ENCODE results near the gene MT1B.
"Not testable (repeated sequence)": the region's sequence is repeated elsewhere in the genome, so short reads cannot be mapped to it uniquely, and the experiment has no call there.

Gene MT1B

GRCh38 chr16:56621665-56622445, 29.8 kb upstream of the MT1B start:
- DNase-seq, result not testable (repeated sequence)

- not testable (repeated sequence) for DNase-seq
Measured at GRCh38 chr16:56623184-56623583, 28.5 kb upstream of the MT1B start.

GRCh38 chr16:56623637-56624036, 28.0 kb upstream of the MT1B start:
- DNase-seq, result no peak

- peak; percentile 78 for DNase-seq
Measured at GRCh38 chr16:56625140-56625942, 26.3 kb upstream of the MT1B start, which contains the start of gene MT1E. TSS of gene MT1E (plus strand) at chr16:56625781. CDS start at chr16:56625852, 71 bp downstream.

- no peak for DNase-seq
Measured at GRCh38 chr16:56625943-56626654, 25.6 kb upstream of the MT1B start.

GRCh38 chr16:56626685-56627084, 25.0 kb upstream of the MT1B start:
- no peak for DNase-seq

- DNase-seq, result no peak
Measured at GRCh38 chr16:56628486-56629350, 23.0 kb upstream of the MT1B start.

DNA sequence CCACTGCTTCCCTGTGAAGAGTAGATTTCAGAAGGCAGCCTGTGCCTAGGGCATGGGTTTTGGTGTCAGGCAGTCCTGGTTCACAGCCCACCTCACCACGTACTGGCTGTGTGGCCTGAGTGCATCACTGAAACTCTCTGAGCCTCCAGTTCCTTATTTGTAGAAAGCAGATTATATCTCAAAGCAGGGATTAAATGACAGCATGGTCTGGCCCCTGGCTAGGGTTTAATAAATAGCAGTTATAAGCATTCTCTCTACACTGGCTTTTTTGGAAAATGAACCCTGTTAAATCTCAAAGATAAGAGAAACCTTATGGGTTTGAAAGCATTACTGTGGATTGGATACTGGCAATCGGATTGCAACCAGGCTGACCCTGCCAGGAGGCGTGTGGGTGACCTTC, 22.2 kb upstream of the MT1B start:
- DNase-seq, result no peak

DNA sequence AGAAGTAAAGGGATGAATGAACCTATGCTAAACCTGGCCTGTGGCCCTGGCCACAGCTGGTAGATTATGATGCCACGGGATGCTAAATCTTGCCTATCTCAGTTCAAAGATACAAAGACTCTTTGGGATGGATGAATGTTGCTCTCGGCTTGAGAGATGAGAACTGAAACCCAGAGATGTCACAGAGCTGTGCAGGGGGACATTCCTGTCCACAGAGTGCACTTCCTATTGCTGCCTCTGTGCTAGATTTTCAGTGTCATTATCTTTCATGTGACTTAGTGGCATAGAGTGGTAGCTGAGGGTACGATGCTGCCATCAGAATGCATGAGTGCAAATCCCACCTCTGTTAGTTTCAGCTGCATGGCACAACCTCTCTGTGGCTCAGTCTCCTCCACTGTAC, 21.6 kb upstream of the MT1B start:
- no peak for DNase-seq

DNA sequence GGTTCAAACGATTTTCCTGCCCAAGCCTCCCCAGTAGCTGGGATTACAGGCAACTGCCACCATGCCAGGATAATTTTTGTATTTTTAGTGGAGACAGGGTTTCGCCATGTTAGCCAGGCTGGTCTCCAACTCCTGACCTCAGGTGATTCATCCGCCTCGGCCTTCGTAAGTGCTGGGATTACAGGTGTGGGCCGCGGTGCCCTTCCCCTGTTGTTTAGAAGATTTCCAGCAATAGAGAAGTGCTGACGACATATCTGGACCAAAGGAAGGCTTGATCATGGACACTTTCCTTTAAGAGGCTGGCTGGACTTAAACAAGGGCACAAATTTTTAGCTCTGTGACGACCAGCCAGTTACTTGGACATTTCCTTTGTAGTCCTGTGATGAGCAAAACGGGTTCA, 20.5 kb upstream of the MT1B start:
- no peak for DNase-seq

DNA sequence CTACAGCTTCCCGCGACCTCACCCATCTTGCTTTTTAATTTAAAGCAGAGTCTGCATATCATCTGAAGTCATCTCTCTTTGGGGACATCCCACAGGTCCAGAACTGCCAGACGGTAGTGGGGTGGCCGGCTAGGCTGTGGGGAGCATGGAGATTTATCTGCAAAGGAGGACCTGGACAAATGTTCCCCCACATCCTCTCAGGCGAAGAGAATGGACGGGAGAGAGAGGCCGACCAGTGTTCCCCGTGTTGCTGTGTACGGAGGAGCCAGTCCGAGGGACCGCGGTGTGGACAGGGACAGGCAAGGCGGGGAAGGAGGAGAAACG, 19.9 kb upstream of the MT1B start:
- no peak for DNase-seq

- no peak for DNase-seq
Measured at GRCh38 chr16:56632156-56632847, 19.4 kb upstream of the MT1B start, which contains the start of gene MT1M. TSS of gene MT1M (plus strand) at chr16:56632659. CDS start at chr16:56632732, 73 bp downstream.

- no peak for DNase-seq
Measured at GRCh38 chr16:56632848-56633365, 18.8 kb upstream of the MT1B start.

GRCh38 chr16:56633535-56633934, 18.2 kb upstream of the MT1B start:
- no peak for DNase-seq

DNA sequence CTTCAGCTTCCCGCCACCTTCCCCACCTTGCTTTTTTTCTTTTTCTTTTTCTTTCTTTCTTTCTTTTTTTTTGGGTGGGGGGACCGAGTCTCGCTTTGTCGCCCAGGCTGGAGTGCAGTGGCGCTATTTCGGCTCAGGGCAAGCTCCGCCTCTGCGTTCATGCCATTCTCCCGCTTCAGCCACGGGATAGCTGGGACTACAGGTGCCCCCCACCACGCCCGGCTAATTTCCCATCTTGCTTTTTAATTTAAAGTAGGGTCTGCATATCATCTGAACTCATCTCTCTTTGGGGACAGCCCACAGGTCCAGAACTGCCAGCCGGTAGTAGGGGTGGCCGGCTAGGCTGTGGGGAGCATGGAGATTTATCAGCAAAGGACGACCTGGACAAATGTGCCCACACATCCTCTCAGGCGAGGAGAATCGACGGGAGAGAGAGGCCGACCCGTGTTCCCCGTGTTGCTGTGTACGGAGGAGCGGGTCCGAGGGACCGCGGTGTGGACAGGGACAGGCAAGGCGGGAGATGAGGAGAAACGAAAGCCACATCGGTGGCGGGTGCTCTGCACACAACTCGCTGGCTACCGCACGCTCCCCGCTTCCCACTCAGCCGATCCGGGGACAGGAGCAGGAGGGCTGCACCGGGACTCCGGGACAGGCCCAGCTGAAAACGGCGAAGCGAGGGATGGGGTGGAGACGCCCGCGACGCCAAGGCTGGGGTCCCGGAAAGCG, 16.8 kb upstream of the MT1B start:
- DNase-seq, result no peak

GRCh38 chr16:56635441-56635967, 16.2 kb upstream of the MT1B start:
- DNase-seq, result no peak

DNA sequence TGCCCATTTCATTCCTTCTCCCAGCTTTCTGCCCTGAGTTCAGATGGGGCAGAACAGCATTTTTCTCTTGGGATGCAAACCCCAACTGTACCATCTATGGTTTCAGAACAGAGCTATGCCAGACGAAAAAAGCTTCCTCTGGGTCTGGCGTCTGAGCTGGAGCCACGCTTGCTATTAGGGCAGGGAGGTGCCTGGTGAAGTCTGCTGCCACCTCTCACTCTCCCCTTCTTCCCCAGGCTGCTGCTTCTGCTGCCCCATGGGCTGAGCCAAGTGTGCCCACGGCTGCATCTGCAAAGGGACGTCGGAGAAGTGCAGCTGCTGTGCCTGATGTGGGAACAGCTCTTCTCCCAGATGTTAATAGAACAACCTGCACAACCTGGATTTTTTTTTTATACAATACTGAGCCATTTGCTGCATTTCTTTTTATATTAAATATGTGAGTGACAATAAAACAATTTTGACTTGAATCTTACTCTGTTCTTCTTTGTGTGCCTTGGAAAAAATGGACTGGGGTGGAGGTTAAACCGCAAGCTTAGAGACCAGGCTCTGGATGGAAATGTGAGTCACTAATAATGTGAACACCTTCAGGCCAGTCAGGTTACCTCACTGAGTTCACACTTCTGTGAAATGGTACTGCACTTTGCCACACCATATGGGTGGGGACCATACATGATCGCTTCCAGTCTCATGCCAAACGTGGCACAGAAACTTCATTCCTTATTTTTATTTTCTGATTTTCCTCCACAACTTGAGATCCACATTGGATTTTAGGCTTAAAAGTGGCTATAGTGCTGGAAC, 14.9 kb upstream of the MT1B start:
- no peak for DNase-seq

DNA sequence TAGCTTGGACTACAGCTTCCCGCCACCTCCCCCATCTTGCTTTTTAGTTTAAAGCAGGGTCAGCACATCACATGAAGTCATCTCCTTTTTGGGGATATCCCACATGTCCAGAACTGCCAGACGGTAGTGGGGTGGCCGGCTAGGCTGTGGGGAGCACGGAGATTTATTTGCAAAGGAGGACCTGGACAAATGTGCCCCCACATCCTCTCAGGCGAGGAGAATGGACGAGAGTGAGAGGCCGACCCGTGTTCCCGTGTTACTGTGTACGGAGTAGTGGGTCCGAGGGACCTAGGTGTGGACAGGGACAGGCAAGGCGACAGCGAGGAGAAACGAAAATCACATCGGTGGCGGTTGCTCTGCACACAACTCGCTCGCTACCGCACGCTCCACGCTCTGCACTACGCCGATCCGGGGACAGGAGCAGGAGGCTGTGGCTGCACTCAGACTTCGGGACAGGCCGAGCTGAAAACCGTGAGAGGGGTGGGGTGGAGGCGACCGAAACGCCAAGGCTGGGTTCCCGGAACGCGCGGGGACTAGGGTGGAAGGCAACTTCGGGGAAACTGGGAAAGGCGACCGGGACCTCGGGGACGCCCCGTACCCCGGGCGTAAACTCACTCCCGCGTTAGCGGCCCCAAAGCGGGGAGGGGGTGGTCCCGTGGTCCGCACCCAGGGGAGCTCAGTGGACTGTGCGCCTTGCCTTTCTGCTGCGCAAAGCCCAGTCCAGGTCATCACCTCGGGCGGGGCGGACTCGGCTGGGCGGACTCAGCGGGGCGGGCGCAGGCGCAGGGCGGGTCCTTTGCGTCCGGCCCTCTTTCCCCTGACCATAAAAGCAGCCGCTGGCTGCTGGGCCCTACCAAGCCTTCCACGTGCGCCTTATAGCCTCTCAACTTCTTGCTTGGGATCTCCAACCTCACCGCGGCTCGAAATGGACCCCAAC, 13.6 kb upstream of the MT1B start, which contains the start of gene MT1A:
Gene MT1A, plus strand, starts transcription at position 853 of the 937 bp plus-strand sequence. Its CDS starts 73 bp downstream, at position 926.
- no peak for DNase-seq
